ENCODE results near the gene PLPP6. TPM values are rescaled to one million over a fixed set of nuclear protein-coding genes. Genes with fewer than 3 reads are reported as not detected.

The PLPP6 gene
- total RNA-seq, 4 donors from 2014 or later = 7.1 to 22.7 (median 16.3) TPM

DNA sequence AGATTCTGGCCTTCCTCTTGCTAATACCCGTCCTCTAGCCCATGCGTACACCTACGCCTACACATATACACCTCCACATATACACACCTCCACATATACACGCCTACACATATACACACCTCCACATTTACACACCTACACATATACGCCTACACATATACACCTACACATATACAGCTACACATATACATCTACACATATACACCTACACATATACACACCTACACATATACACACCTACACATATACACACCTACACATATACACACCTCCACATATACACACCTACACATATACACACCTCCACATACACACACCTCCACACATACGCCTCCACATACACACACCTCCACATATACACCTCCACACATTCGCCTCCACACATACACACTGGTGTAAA, 51.8 kb downstream of the PLPP6 start:
- H3K4me3 ChIP-seq = no peak overlapping the region
- peaks cover 0 to 64% (median 26%) of the 10 kb centered on the region in 4 donors for H3K36me3 ChIP-seq
- H3K9me3 ChIP-seq = no peaks in the 10 kb centered on the region
- no peaks in the 10 kb centered on the region for H3K27me3 ChIP-seq
- DNase-seq = no peak
- H3K27ac ChIP-seq = no peak overlapping the region
- TF ChIP-seq POLR2AphosphoS5 (IDR thresholded peaks at IDR 0.05) = no peak
- intact Hi-C loops (cut with DNase I; ENCODE audit: low total_unique reads) (no loop called here), in situ Hi-C loops (cut with MboI; ENCODE audit: low pct_ligation_motif_present in 1 of 4, low pct_unique_long_range_greater_than_20kb in 1 of 4, low sequenced_read_pairs in 3 of 4) (no loop called here)
- 55 to 72% methylated on average over 7 of the region's 7 CpGs for WGBS, 2 donors (ENCODE audit: low coverage in 1 of 2)
- H3K4me1 ChIP-seq = no peaks in the 10 kb centered on the region

DNA sequence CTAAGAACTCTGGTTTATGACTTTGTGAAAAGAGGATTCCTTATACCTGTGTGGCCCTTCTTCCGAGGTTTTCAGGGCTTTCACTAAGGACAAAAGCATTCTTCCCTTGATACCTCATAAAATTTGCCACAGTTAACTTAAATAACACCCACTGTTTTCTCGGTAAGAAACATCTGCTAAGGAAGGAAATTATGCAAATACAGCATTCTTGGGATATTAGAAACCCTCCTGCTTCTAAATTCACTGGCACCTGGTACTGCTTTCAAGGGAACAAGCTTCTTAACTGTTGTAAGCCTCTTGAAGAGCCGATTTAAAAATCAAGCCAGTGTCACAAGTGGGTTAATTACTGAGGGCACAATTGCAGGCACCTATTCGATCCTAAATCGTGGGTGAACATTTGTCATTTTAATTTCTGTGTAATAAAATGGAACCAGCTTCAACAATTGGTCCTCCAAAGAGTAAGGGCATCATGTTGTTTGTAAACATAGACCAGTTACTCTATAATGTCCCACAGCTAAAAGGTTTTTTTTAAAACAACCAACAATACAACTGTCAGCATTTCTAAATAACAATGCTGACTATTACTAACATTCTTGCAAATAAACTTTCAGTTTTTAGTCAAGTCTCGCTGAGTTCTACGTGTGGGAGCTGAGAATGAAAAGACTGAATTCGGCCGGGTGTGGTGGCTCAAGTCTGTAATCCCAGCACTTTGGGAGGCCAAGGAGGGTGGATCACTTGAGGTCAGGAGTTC, 52.3 kb downstream of the PLPP6 start:
- H3K36me3 ChIP-seq = peaks cover 0 to 67% (median 29%) of the 10 kb centered on the region in 4 donors
- in situ Hi-C loops (cut with MboI; ENCODE audit: low pct_ligation_motif_present in 1 of 4, low pct_unique_long_range_greater_than_20kb in 1 of 4, low sequenced_read_pairs in 3 of 4) (no loop called here), intact Hi-C loops (cut with DNase I; ENCODE audit: low total_unique reads) (no loop called here)
- TF ChIP-seq POLR2AphosphoS5 (IDR thresholded peaks at IDR 0.05) (no peak), EP300 (IDR thresholded peaks at IDR 0.05; ENCODE audit: low read depth) (no peak), POLR2A (IDR thresholded peaks at IDR 0.05) (no peak)
- TF ChIP-seq, protein P1, sequence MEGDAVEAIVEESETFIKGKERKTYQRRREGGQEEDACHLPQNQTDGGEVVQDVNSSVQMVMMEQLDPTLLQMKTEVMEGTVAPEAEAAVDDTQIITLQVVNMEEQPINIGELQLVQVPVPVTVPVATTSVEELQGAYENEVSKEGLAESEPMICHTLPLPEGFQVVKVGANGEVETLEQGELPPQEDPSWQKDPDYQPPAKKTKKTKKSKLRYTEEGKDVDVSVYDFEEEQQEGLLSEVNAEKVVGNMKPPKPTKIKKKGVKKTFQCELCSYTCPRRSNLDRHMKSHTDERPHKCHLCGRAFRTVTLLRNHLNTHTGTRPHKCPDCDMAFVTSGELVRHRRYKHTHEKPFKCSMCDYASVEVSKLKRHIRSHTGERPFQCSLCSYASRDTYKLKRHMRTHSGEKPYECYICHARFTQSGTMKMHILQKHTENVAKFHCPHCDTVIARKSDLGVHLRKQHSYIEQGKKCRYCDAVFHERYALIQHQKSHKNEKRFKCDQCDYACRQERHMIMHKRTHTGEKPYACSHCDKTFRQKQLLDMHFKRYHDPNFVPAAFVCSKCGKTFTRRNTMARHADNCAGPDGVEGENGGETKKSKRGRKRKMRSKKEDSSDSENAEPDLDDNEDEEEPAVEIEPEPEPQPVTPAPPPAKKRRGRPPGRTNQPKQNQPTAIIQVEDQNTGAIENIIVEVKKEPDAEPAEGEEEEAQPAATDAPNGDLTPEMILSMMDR (IDR thresholded peaks at IDR 0.05) = no peak
- 74 to 75% methylated on average over 5 to 9 of the region's 9 CpGs for WGBS, 2 donors (ENCODE audit: low coverage in 1 of 2)
- no peak for DNase-seq
- no peaks in the 10 kb centered on the region for H3K9me3 ChIP-seq
- no peak overlapping the region for H3K27ac ChIP-seq
- no peak overlapping the region for H3K4me3 ChIP-seq
- no peaks in the 10 kb centered on the region for H3K4me1 ChIP-seq
- no peaks in the 10 kb centered on the region for H3K27me3 ChIP-seq

Other genes with a start within 250 kb of the PLPP6 start
- 10 to 100 TPM in 3 of 4 donors, under 1 TPM in 1; 0.80 to 63.2 (median 28.7) TPM for gene SLC1A1, start 171.8 kb upstream of the PLPP6 start, total RNA-seq
- gene SPATA6L, start 4.2 kb downstream of the PLPP6 start, total RNA-seq = 10 to 100 TPM in 1 of 4 donors, 1 to 10 TPM in 2, not detected in 1; 1.9 to 13.2 (median 5.5) TPM
- 10 to 100 TPM; 12.0 to 28.7 (median 20.0) TPM for gene CDC37L1, start 17.3 kb downstream of the PLPP6 start, total RNA-seq
- 100 to 1,000 TPM in 2 of 4 donors, 10 to 100 TPM in 2; 25.9 to 121 (median 82.3) TPM for gene AK3, start 78.9 kb downstream of the PLPP6 start, total RNA-seq
- gene RCL1, start 130.7 kb downstream of the PLPP6 start, total RNA-seq = 10 to 100 TPM in 1 of 4 donors, 1 to 10 TPM in 3; 2.6 to 23.5 (median 7.3) TPM